WTC11 (cell line): Measurements from ENCODE around the gene SPRED1. TPM values are rescaled to one million over a fixed set of nuclear protein-coding genes. Genes with fewer than 3 reads are reported as not detected.
A peak's percentile ranks its signal among the peaks of the same experiment; 100 is the strongest.

Experiments used
- ATAC-seq: fragments of 200-7000 bp; cut with Tn5 transposase; 2 replicates; pipeline ENCODE4 v1.10.0; 2021; ENCODE audit warnings: mild to moderate bottlenecking, moderate library complexity
- Bru-seq: library from RNA; stranded (reverse); fragments of 400-500 nt; gene quantifications from one replicate; lab custom pipeline; 2021; lab: Mats Ljungman, UMichigan
- CTCF ChIA-PET: fragments of 300-600 bp; sonication (Branson Sonifier 250); formaldehyde crosslinking; loops from one replicate; lab custom pipeline; 2021; ENCODE audit warnings: antibody characterized with exemption; lab: Charles Lee
- POLR2A ChIA-PET: fragments of 350-600 bp; sonication (Branson Sonifier 250); formaldehyde crosslinking; loops from one replicate; lab custom pipeline; 2021; ENCODE audit warnings: antibody characterized with exemption; lab: Charles Lee
- DNase-seq: peaks from one replicate; pipeline ENCODE4 v3.0.0; 2021; ENCODE audit warnings: low spot score
- H3K27ac Mint-ChIP-seq: 2 replicates; pipeline ENCODE4 v1.8.0; 2021; ENCODE audit warnings: mixed read lengths
- H3K27me3 Mint-ChIP-seq: 2 replicates; pipeline ENCODE4 v1.8.0; 2021; ENCODE audit warnings: low read depth, mild to moderate bottlenecking, moderate library complexity, mixed read lengths
- H3K36me3 Mint-ChIP-seq: 2 replicates; pipeline ENCODE4 v1.8.0; 2021; ENCODE audit warnings: mixed read lengths
- H3K4me1 Mint-ChIP-seq: 2 replicates; pipeline ENCODE4 v1.8.0; 2022; ENCODE audit warnings: mixed read lengths
- H3K4me3 Mint-ChIP-seq: 2 replicates; pipeline ENCODE4 v1.8.0; 2021; ENCODE audit warnings: mild to moderate bottlenecking, moderate library complexity, mixed read lengths
- H3K9me3 Mint-ChIP-seq: 2 replicates; pipeline ENCODE4 v1.8.0; 2021; ENCODE audit warnings: mixed read lengths
- CREM ChIP-seq: sonication (generic); formaldehyde crosslinking; IDR thresholded peaks from 2 replicates; pipeline ENCODE4 v1.8.1; 2022; ENCODE audit warnings: mild to moderate bottlenecking, missing genetic modification reagents, moderate library complexity
- E2F5 ChIP-seq: sonication (generic); formaldehyde crosslinking; IDR thresholded peaks from 2 replicates; pipeline ENCODE4 v1.8.1; 2022; ENCODE audit warnings: mild to moderate bottlenecking, moderate library complexity, missing genetic modification reagents
- EMX1 ChIP-seq: fragments of 250-450 bp; sonication (Bioruptor Pico); IDR thresholded peaks from 2 replicates; pipeline ENCODE4 v1.8.0; 2021; ENCODE audit warnings: mild to moderate bottlenecking
- FOXJ3 ChIP-seq: sonication (generic); formaldehyde crosslinking; IDR thresholded peaks from 2 replicates; pipeline ENCODE4 v1.9.0; 2021; ENCODE audit warnings: missing genetic modification reagents, mild to moderate bottlenecking, borderline replicate concordance
- FOXK1 ChIP-seq: sonication (generic); formaldehyde crosslinking; IDR thresholded peaks from 2 replicates; pipeline ENCODE4 v1.8.0; 2022; ENCODE audit warnings: mild to moderate bottlenecking, moderate library complexity, missing genetic modification reagents
- GTF2I ChIP-seq: fragments of 250-450 bp; sonication (Bioruptor Pico); conservative IDR thresholded peaks from 2 replicates; pipeline ENCODE4 v1.4.0; 2021; ENCODE audit warnings: mild to moderate bottlenecking
- KAT7 ChIP-seq: sonication (generic); formaldehyde crosslinking; IDR thresholded peaks from 2 replicates; pipeline ENCODE4 v1.8.1; 2023; ENCODE audit warnings: missing genetic modification reagents, mild to moderate bottlenecking, borderline replicate concordance
- MXD4 ChIP-seq: fragments of 250-450 bp; sonication (Bioruptor Pico); IDR thresholded peaks from 2 replicates; pipeline ENCODE4 v1.8.0; 2021; ENCODE audit warnings: mild to moderate bottlenecking, moderate library complexity, borderline replicate concordance
- MYBL2 ChIP-seq: sonication (generic); formaldehyde crosslinking; IDR thresholded peaks from 2 replicates; pipeline ENCODE4 v1.8.1; 2023; ENCODE audit warnings: mild to moderate bottlenecking, moderate library complexity, missing genetic modification reagents
- NR1H2 ChIP-seq: sonication (generic); formaldehyde crosslinking; IDR thresholded peaks from 2 replicates; pipeline ENCODE4 v1.9.0; 2021; ENCODE audit warnings: mild to moderate bottlenecking, moderate library complexity, missing genetic modification reagents
- SMAD3 ChIP-seq: sonication (generic); formaldehyde crosslinking; IDR thresholded peaks from 2 replicates; pipeline ENCODE4 v1.8.0; 2022; ENCODE audit warnings: missing genetic modification reagents, mild to moderate bottlenecking, borderline replicate concordance
- TCF7 ChIP-seq: sonication (generic); formaldehyde crosslinking; IDR thresholded peaks from 2 replicates; pipeline ENCODE4 v1.8.0; 2022; ENCODE audit warnings: mild to moderate bottlenecking, low read depth, missing genetic modification reagents, moderate library complexity
- ZNF121 ChIP-seq: sonication (generic); formaldehyde crosslinking; IDR thresholded peaks from 2 replicates; pipeline ENCODE4 v1.8.0; 2023; ENCODE audit warnings: missing genetic modification reagents
- ZNF425 ChIP-seq: fragments of 250-450 bp; sonication (Bioruptor Pico); conservative IDR thresholded peaks from 2 replicates; pipeline ENCODE4 v1.9.0; 2021; ENCODE audit warnings: mild to moderate bottlenecking
- long read RNA-seq, 3 experiments: library from RNA in 1 of 3; library from capped mRNA in 1 of 3; library from polyadenylated mRNA in 1 of 3; unstranded in 2 of 3; stranded (forward) in 1 of 3; transcript quantifications; one replicate each; pipeline ENCODE4 v2.0.0, GENCODE V29; 2021
- total RNA-seq: library from RNA; stranded (reverse); gene quantifications from 3 replicates; pipeline ENCODE4 v1.2.3, GENCODE V29; 2021
- TF ChIP-seq, protein P1 (sequence below): sonication (generic); formaldehyde crosslinking; IDR thresholded peaks from 2 replicates; pipeline ENCODE4 v1.8.1; 2023; ENCODE audit warnings: mild to moderate bottlenecking, missing genetic modification reagents
- TF ChIP-seq, protein P2 (sequence below): fragments of 250-450 bp; sonication (Bioruptor Pico); IDR thresholded peaks from 2 replicates; pipeline ENCODE4 v1.9.0; 2021; ENCODE audit warnings: mild to moderate bottlenecking
- TF ChIP-seq, protein P3 (sequence below): sonication (generic); formaldehyde crosslinking; IDR thresholded peaks from 2 replicates; pipeline ENCODE4 v1.8.1; 2023; ENCODE audit warnings: mild to moderate bottlenecking, missing genetic modification reagents, borderline replicate concordance
- TF ChIP-seq, protein P4 (sequence below): sonication (generic); formaldehyde crosslinking; conservative IDR thresholded peaks from 2 replicates; pipeline ENCODE4 v1.8.1; 2022; ENCODE audit warnings: mild to moderate bottlenecking, missing genetic modification reagents

SPRED1 gene
- 35.9 to 37.1 TPM (median 36.1 TPM) in 3 replicates for total RNA-seq
- Bru-seq, nascent RNA = percentile 96 among the genes with signal in this experiment
- long read RNA-seq, experiment 1, full-length matches to known transcripts = 206 of 282 reads
- long read RNA-seq, experiment 1, partial matches to known transcripts = 52 of 282 reads
- long read RNA-seq, experiment 1, other reads (novel, unspliced or antisense) = 24 of 282 reads
- long read RNA-seq, experiment 2, full-length matches to known transcripts = 31 of 70 reads
- long read RNA-seq, experiment 2, partial matches to known transcripts = 26 of 70 reads
- long read RNA-seq, experiment 2, other reads (novel, unspliced or antisense) = 13 of 70 reads
- long read RNA-seq, experiment 3, partial matches to known transcripts = 2 of 5 reads
- long read RNA-seq, experiment 3, other reads (novel, unspliced or antisense) = 3 of 5 reads

GRCh38 chr15:38252481-38253350, at the start of gene SPRED1:
SPRED1 (plus strand) TSS chr15:38252836; CDS start chr15:38253186, 350 bp downstream.
- H3K9me3 Mint-ChIP-seq = no peaks in the 10 kb centered on the region
- ChIA-PET POLR2A (interaction anchor here (0.6 to 2.0 kb wide), 12 partner anchors 8 to 201 kb away, joined by 3 to 8 read pairs (median 4); partner anchors contain the start of gene FAM98B), CTCF (interaction anchor here (1.1 to 2.1 kb wide), 5 partner anchors 7 to 175 kb away, joined by 3 to 9 read pairs (median 4); no protein-coding TSS in a partner anchor)

GRCh38 chr15:38205526-38206272, 46.9 kb upstream of the SPRED1 start:
- no peak for DNase-seq
- Mint-ChIP-seq H3K4me1 (peaks cover 8% of the 10 kb centered on the region; the same call in 1 of the 2 replicates), H3K4me3 (no peak overlapping the region), H3K27ac (no peak overlapping the region), H3K27me3 (no peaks in the 10 kb centered on the region), H3K36me3 (no peaks in the 10 kb centered on the region), H3K9me3 (peaks cover 8% of the 10 kb centered on the region)
- ATAC-seq = no peak
- ChIA-PET POLR2A (interaction anchor here (0.7 kb wide), 1 partner anchor 16 kb away, joined by 3 read pairs; no protein-coding TSS in a partner anchor), CTCF (no interaction called here)
- no peak for TF ChIP-seq FOXJ3 (CRISPR knock-in tag)
- no peak for TF ChIP-seq MYBL2 (CRISPR knock-in tag)
- TF ChIP-seq EMX1 (CRISPR knock-in tag) = no peak
- no peak for TF ChIP-seq GTF2I
- TF ChIP-seq E2F5 = no peak
- no peak for TF ChIP-seq KAT7 (CRISPR knock-in tag)
- no peak for TF ChIP-seq ZNF121 (CRISPR knock-in tag)
- TF ChIP-seq NR1H2 (CRISPR knock-in tag) = no peak
- TF ChIP-seq, protein P1, sequence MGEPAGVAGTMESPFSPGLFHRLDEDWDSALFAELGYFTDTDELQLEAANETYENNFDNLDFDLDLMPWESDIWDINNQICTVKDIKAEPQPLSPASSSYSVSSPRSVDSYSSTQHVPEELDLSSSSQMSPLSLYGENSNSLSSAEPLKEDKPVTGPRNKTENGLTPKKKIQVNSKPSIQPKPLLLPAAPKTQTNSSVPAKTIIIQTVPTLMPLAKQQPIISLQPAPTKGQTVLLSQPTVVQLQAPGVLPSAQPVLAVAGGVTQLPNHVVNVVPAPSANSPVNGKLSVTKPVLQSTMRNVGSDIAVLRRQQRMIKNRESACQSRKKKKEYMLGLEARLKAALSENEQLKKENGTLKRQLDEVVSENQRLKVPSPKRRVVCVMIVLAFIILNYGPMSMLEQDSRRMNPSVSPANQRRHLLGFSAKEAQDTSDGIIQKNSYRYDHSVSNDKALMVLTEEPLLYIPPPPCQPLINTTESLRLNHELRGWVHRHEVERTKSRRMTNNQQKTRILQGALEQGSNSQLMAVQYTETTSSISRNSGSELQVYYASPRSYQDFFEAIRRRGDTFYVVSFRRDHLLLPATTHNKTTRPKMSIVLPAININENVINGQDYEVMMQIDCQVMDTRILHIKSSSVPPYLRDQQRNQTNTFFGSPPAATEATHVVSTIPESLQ (CRISPR knock-in tag) = no peak
- no peak for TF ChIP-seq TCF7 (CRISPR knock-in tag)
- TF ChIP-seq, protein P2, sequence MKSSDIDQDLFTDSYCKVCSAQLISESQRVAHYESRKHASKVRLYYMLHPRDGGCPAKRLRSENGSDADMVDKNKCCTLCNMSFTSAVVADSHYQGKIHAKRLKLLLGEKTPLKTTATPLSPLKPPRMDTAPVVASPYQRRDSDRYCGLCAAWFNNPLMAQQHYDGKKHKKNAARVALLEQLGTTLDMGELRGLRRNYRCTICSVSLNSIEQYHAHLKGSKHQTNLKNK (CRISPR knock-in tag) = no peak
- TF ChIP-seq CREM = no peak
- no peak for TF ChIP-seq SMAD3 (CRISPR knock-in tag)
- TF ChIP-seq, protein P3, sequence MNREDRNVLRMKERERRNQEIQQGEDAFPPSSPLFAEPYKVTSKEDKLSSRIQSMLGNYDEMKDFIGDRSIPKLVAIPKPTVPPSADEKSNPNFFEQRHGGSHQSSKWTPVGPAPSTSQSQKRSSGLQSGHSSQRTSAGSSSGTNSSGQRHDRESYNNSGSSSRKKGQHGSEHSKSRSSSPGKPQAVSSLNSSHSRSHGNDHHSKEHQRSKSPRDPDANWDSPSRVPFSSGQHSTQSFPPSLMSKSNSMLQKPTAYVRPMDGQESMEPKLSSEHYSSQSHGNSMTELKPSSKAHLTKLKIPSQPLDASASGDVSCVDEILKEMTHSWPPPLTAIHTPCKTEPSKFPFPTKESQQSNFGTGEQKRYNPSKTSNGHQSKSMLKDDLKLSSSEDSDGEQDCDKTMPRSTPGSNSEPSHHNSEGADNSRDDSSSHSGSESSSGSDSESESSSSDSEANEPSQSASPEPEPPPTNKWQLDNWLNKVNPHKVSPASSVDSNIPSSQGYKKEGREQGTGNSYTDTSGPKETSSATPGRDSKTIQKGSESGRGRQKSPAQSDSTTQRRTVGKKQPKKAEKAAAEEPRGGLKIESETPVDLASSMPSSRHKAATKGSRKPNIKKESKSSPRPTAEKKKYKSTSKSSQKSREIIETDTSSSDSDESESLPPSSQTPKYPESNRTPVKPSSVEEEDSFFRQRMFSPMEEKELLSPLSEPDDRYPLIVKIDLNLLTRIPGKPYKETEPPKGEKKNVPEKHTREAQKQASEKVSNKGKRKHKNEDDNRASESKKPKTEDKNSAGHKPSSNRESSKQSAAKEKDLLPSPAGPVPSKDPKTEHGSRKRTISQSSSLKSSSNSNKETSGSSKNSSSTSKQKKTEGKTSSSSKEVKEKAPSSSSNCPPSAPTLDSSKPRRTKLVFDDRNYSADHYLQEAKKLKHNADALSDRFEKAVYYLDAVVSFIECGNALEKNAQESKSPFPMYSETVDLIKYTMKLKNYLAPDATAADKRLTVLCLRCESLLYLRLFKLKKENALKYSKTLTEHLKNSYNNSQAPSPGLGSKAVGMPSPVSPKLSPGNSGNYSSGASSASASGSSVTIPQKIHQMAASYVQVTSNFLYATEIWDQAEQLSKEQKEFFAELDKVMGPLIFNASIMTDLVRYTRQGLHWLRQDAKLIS (CRISPR knock-in tag) = no peak
- TF ChIP-seq MXD4 (CRISPR knock-in tag) = no peak
- TF ChIP-seq, protein P4, sequence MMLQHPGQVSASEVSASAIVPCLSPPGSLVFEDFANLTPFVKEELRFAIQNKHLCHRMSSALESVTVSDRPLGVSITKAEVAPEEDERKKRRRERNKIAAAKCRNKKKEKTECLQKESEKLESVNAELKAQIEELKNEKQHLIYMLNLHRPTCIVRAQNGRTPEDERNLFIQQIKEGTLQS (CRISPR knock-in tag) = no peak

More at GRCh38 chr15:38252481-38253350, at the start of gene SPRED1:
- no peaks in the 10 kb centered on the region for H3K27me3 Mint-ChIP-seq
- peaks cover 4% of the 10 kb centered on the region; the same call in 1 of the 2 replicates for H3K36me3 Mint-ChIP-seq
- peak within 1 kb of the TSS; percentile 99 for H3K27ac Mint-ChIP-seq
- H3K4me3 Mint-ChIP-seq = peak within 1 kb of the TSS; percentile 95
- peak; percentile 61 for DNase-seq
- TF ChIP-seq ZNF425 (CRISPR knock-in tag) (no peak), FOXK1 (CRISPR knock-in tag) (0 out of 2 replicates have a peak, but pooled peaks have one; percentile 23)
- ATAC-seq = peak; percentile 7
- peaks cover 49% of the 10 kb centered on the region for H3K4me1 Mint-ChIP-seq
